ENCODE results near the gene GRPEL2. TPM values are rescaled to one million over a fixed set of nuclear protein-coding genes. Genes with fewer than 3 reads are reported as not detected.

Gene GRPEL2
- total RNA-seq, 3 donors from 2014 or later, result 45.8 to 52.1 (median 50.6) TPM

DNA sequence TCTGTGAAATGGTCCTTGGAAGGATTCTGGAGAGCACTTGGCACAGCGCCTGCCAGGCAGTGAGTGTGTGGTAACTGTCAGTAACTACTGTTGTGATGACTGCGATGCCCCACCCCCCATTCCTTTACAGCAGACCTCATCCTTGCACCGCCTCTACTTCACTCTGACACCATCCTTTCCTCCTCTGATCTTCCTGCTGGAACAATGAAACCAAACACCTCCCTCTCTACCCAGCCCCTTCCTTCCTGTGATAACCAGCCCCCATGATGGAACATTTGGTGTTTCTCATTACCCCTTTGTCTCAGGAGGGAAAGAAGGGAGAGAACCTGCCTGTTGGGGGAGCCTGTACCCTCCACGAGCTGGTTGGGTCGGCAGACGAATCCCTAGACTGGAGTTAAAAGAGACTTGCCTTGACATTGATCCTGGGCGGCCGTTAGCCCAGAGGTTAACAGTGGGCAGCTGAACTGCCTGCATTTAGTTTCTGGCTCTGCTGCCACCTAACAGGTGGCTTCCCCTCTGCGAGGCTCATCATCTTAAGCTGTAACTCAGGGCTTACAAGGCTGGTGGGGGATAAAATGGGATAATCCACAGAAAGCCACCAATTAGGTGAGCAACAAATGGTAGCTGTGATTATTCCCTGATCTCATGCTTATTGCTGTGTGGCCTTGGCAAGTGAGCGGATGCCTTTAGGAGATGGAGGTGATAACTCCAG is 34.2 kb upstream of the GRPEL2 start:
- no peak for ATAC-seq
- H3K36me3 Mint-ChIP-seq (ENCODE audit: insufficient read depth), result no peaks in the 10 kb centered on the region
- H3K27me3 Mint-ChIP-seq (ENCODE audit: low read depth), result no peaks in the 10 kb centered on the region
- no peak overlapping the region for H3K4me3 Mint-ChIP-seq
- no peak for DNase-seq
- H3K4me1 Mint-ChIP-seq (ENCODE audit: low read depth), result no peaks in the 10 kb centered on the region
- no peaks in the 10 kb centered on the region for H3K9me3 Mint-ChIP-seq

DNA sequence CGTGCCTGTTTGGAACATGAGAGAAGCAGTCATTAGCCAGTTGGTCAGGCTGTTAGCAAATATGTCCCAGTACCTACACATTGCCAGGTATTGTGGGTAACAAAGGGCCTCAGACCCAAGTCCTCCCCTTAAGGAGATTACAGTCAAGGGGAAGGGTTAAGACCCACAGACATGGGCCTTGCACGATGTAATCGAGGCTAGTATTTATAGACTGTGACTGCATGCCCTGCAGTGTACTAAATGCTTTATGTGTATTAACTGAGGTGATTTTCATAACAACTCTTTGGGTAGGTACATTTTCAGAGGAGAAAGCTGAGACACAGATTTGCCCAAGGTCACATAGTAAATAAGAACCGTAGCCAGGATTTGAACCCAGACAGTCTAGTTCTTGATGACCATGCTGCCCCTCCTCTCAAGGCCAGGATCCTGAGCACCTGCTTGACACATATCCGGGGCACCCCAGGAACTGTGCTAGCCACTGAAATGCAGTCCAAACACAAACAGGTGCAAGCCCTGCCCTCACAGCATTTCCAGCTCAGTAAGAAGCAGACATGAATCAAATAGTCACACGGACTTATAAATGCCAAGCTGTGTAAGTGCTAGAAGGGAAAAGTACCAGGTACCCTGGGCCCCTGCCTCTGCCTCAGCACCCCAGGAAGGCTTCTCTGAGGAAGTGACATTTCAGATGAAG is 32.0 kb upstream of the GRPEL2 start:
- DNase-seq (no peak), ATAC-seq (no peak)
- H3K27me3 Mint-ChIP-seq (ENCODE audit: low read depth), result no peaks in the 10 kb centered on the region
- H3K4me3 Mint-ChIP-seq, result no peak overlapping the region
- H3K4me1 Mint-ChIP-seq (ENCODE audit: low read depth), result peaks cover 2% of the 10 kb centered on the region
- no peaks in the 10 kb centered on the region for H3K36me3 Mint-ChIP-seq (ENCODE audit: insufficient read depth)
- no peaks in the 10 kb centered on the region for H3K9me3 Mint-ChIP-seq

DNA sequence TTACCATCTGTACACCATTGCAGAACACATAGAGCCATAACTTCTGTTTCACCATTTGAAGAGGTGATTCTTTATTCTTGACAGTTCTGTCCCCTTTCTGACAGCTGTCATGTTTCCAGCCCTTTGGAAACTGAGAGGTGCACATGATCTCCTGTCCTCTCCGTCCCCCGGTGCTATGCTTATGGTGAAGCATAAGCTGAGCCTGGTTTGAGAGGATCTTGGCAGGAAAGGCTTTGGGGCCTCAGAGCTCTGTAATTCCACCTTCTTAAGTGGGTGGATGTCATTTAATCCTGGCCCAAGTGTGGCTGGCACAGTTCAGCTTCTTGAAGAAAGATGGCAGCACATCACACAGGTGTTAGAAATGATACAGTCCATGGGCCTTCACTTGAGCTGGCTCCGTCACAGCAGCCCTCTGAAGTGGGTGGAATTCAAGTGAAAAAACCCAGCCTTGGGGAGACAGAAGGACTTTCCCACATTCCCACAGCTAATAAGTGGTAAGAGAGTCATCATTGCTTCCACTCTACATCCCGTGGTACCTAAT is 30.7 kb upstream of the GRPEL2 start:
- Mint-ChIP-seq H3K36me3 (ENCODE audit: insufficient read depth) (no peaks in the 10 kb centered on the region), H3K27me3 (ENCODE audit: low read depth) (no peaks in the 10 kb centered on the region), H3K4me1 (ENCODE audit: low read depth) (peaks cover 2% of the 10 kb centered on the region), H3K9me3 (no peaks in the 10 kb centered on the region), H3K4me3 (no peak overlapping the region)
- DNase-seq (no peak), ATAC-seq (no peak)

GRCh38 chr5:149315753-149316152 is 29.5 kb upstream of the GRPEL2 start:
- H3K4me3 Mint-ChIP-seq, result no peak overlapping the region
- H3K9me3 Mint-ChIP-seq, result no peaks in the 10 kb centered on the region
- peaks cover 2% of the 10 kb centered on the region for H3K4me1 Mint-ChIP-seq (ENCODE audit: low read depth)
- ATAC-seq (no peak), DNase-seq (no peak)
- no peaks in the 10 kb centered on the region for H3K27me3 Mint-ChIP-seq (ENCODE audit: low read depth)
- no peaks in the 10 kb centered on the region for H3K36me3 Mint-ChIP-seq (ENCODE audit: insufficient read depth)

- Mint-ChIP-seq H3K4me1 (ENCODE audit: low read depth) (peaks cover 2% of the 10 kb centered on the region), H3K27me3 (ENCODE audit: low read depth) (no peaks in the 10 kb centered on the region), H3K9me3 (no peaks in the 10 kb centered on the region), H3K36me3 (ENCODE audit: insufficient read depth) (no peaks in the 10 kb centered on the region), H3K4me3 (no peak overlapping the region)
- ATAC-seq, result peak; percentile 46 to 66
- peak; percentile 22 for DNase-seq
These were observed 27.8 kb upstream of the GRPEL2 start for GRCh38 chr5:149317281-149318048.

GRCh38 chr5:149319174-149319573 is 26.1 kb upstream of the GRPEL2 start:
- H3K27me3 Mint-ChIP-seq (ENCODE audit: low read depth), result no peaks in the 10 kb centered on the region

DNA sequence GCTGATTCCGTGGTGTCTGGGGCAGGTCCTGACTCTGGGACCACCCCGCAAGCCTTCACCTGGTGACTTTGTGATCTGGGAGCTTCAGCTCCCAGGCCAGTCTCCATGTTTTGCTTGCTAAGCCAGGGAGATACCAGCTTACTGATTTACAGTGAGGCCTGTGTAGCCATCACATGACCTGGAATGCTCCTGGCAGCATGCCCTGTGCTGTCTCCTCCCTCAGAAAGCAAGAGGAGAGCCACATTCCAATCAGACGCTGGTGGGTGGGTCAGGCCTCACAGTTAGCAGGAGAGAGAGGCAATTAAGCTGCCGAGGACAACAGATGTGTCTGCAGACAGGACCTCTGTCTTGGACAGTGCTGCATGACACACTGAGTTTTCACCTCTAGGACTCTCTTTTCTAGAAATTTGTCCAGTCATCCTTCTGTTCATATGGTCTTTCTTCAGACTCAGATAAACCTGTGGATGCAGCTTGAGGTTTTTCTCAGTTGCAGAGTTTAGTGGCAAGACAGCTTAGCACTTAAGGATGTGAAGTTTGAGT is 24.4 kb upstream of the GRPEL2 start:
- Mint-ChIP-seq H3K27me3 (ENCODE audit: low read depth) (no peaks in the 10 kb centered on the region), H3K4me3 (no peak overlapping the region), H3K9me3 (no peaks in the 10 kb centered on the region), H3K36me3 (ENCODE audit: insufficient read depth) (no peaks in the 10 kb centered on the region), H3K4me1 (ENCODE audit: low read depth) (peaks cover 2% of the 10 kb centered on the region)
- DNase-seq (no peak), ATAC-seq (no peak)

More at GRCh38 chr5:149319174-149319573, 26.1 kb upstream of the GRPEL2 start:
- no peak overlapping the region for H3K4me3 Mint-ChIP-seq
- peaks cover 2% of the 10 kb centered on the region for H3K4me1 Mint-ChIP-seq (ENCODE audit: low read depth)
- no peak for ATAC-seq
- H3K36me3 Mint-ChIP-seq (ENCODE audit: insufficient read depth), result no peaks in the 10 kb centered on the region
- DNase-seq, result no peak
- no peaks in the 10 kb centered on the region for H3K9me3 Mint-ChIP-seq

DNA sequence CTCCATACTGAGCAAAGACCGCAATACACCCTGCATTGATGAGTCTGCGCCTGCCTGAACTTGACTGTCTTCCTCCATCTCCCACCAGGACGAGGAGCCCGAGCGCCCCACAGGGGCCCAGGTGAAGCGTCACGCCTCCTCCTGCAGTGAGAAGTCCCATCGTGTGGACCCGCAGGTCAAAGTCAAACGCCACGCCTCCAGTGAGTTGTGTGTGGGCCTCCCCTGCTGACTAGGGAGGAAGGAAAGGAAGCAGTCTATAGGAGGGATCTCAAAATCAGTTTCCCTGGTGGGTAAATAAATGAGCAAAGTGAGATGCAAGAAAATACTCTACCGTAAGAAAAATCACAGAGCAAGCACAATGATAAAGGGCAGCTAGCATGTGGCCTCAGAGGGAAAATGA is 22.8 kb upstream of the GRPEL2 start:
- H3K36me3 Mint-ChIP-seq (ENCODE audit: insufficient read depth), result no peaks in the 10 kb centered on the region
- no peaks in the 10 kb centered on the region for H3K9me3 Mint-ChIP-seq
- H3K4me1 Mint-ChIP-seq (ENCODE audit: low read depth), result no peaks in the 10 kb centered on the region

DNA sequence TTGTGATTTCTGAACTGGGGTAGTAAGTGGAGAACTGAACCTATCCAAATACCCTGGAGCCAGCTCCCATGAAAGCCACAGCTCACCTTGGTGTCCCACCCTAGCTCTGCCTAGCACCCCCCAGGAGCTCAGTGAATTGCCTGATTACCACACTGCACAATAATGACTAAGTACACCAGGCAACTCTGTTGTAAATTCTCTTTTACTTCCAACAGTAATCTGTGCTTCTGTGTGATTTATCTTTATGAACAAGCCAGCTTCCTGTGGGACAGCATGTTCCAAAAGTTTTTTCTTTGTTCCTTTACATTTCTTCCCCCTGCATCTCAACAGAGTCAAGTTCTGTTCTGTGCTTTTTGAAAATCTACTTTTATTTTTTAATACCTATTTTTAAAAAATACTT is 22.1 kb upstream of the GRPEL2 start:
- ATAC-seq (no peak), DNase-seq (no peak)
- no peak overlapping the region for H3K4me3 Mint-ChIP-seq
- H3K27me3 Mint-ChIP-seq (ENCODE audit: low read depth), result no peaks in the 10 kb centered on the region
- H3K36me3 Mint-ChIP-seq (ENCODE audit: insufficient read depth), result no peaks in the 10 kb centered on the region
- H3K4me1 Mint-ChIP-seq (ENCODE audit: low read depth), result no peaks in the 10 kb centered on the region
- H3K9me3 Mint-ChIP-seq, result no peaks in the 10 kb centered on the region

More for the DNA sequence above, 22.8 kb upstream of the GRPEL2 start:
- Mint-ChIP-seq H3K27me3 (ENCODE audit: low read depth) (no peaks in the 10 kb centered on the region), H3K4me3 (no peak overlapping the region)
- DNase-seq (no peak), ATAC-seq (no peak)

DNA sequence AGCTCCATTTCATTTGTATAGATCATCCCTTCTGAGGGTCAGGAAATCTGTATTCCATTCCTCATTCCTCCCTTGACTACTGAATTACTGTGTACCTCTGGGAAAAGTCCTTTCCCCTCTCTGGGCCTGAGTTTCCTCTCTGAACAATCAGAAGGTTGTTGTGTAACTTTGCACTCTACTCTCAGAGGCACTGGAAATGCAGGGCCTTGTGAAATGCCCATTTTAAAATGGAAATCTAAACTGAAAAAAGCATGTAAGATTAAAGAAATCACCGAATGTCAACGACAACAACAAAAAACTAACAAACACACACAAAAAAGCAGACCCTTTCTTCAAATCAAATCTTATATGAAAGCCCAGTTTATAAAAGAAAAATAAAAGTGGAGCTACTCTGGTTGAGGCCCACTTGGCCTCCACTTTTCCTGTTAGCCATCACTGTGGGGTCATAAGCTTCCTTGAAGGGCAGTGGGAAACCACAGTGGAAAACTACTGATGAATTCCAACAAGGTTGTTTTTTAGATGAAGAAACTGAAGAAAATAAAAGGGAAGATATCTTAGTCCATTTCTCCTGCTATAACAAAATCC is 21.6 kb upstream of the GRPEL2 start:
- ATAC-seq, result no peak

DNA sequence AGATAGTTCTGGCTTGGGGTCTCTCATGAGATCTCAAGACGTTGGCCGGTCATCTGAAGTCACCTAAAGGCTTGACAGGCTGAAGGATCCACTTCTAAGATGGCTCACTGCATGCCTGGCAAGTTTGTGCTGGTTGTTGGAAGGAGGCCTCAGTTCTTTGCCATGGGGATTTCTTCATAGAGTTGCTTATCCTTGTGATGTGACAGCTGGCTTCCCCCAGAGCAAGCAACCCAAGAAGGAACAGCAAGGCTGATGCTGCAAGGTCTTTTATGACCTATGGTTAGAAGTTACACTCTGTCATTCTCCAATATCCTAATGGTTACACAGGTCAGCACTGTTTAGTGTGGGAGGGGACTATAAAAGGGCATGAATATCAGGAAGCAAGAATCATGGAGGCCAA is 20.7 kb upstream of the GRPEL2 start:
- no peak for ATAC-seq

More for the DNA sequence above, 21.6 kb upstream of the GRPEL2 start:
- no peaks in the 10 kb centered on the region for H3K27me3 Mint-ChIP-seq (ENCODE audit: low read depth)
- H3K9me3 Mint-ChIP-seq, result no peaks in the 10 kb centered on the region
- no peaks in the 10 kb centered on the region for H3K4me1 Mint-ChIP-seq (ENCODE audit: low read depth)
- no peaks in the 10 kb centered on the region for H3K36me3 Mint-ChIP-seq (ENCODE audit: insufficient read depth)
- no peak overlapping the region for H3K4me3 Mint-ChIP-seq
- no peak for DNase-seq

GRCh38 chr5:149325166-149325735 is 20.0 kb upstream of the GRPEL2 start:
- Mint-ChIP-seq H3K36me3 (ENCODE audit: insufficient read depth) (no peaks in the 10 kb centered on the region), H3K27me3 (ENCODE audit: low read depth) (no peaks in the 10 kb centered on the region), H3K9me3 (no peaks in the 10 kb centered on the region), H3K4me3 (no peak overlapping the region), H3K4me1 (ENCODE audit: low read depth) (no peaks in the 10 kb centered on the region)
- ATAC-seq, result no peak
- DNase-seq, result no peak

More for the DNA sequence above, 20.7 kb upstream of the GRPEL2 start:
- no peaks in the 10 kb centered on the region for H3K36me3 Mint-ChIP-seq (ENCODE audit: insufficient read depth)
- no peaks in the 10 kb centered on the region for H3K9me3 Mint-ChIP-seq
- no peak for DNase-seq
- no peaks in the 10 kb centered on the region for H3K27me3 Mint-ChIP-seq (ENCODE audit: low read depth)
- no peaks in the 10 kb centered on the region for H3K4me1 Mint-ChIP-seq (ENCODE audit: low read depth)
- no peak overlapping the region for H3K4me3 Mint-ChIP-seq

- no peaks in the 10 kb centered on the region for H3K36me3 Mint-ChIP-seq (ENCODE audit: insufficient read depth)
- no peaks in the 10 kb centered on the region for H3K27me3 Mint-ChIP-seq (ENCODE audit: low read depth)
- H3K9me3 Mint-ChIP-seq, result no peaks in the 10 kb centered on the region
- no peak for DNase-seq
- no peak for ATAC-seq
- H3K4me3 Mint-ChIP-seq, result no peak overlapping the region
- no peaks in the 10 kb centered on the region for H3K4me1 Mint-ChIP-seq (ENCODE audit: low read depth)
These were observed 19.4 kb upstream of the GRPEL2 start for GRCh38 chr5:149325894-149326293.

- no peak for ATAC-seq
- Mint-ChIP-seq H3K4me1 (ENCODE audit: low read depth) (no peaks in the 10 kb centered on the region), H3K9me3 (no peaks in the 10 kb centered on the region), H3K4me3 (no peak overlapping the region), H3K27me3 (ENCODE audit: low read depth) (no peaks in the 10 kb centered on the region), H3K36me3 (ENCODE audit: insufficient read depth) (no peaks in the 10 kb centered on the region)
- DNase-seq, result no peak
These were observed 18.7 kb upstream of the GRPEL2 start for GRCh38 chr5:149326611-149327010.

All from activated T-cell treated with anti-CD3 and anti-CD28 coated beads, Interleukin-2, amount 50 U/mL, for 4 hours (primary cell).